Measurements from ENCODE around the gene CD8A.

Gene CD8A

GRCh38 chr2:86778957-86779356 lies 11.8 kb downstream of the CD8A start:
- DNase-seq (ENCODE audit: low read depth in 1 of 2, low spot score in 1 of 2): no peak
- no peak for TF ChIP-seq POLR2AphosphoS5 (IDR thresholded peaks at IDR 0.05; ENCODE audit: low read depth)
- TF ChIP-seq, protein P1, sequence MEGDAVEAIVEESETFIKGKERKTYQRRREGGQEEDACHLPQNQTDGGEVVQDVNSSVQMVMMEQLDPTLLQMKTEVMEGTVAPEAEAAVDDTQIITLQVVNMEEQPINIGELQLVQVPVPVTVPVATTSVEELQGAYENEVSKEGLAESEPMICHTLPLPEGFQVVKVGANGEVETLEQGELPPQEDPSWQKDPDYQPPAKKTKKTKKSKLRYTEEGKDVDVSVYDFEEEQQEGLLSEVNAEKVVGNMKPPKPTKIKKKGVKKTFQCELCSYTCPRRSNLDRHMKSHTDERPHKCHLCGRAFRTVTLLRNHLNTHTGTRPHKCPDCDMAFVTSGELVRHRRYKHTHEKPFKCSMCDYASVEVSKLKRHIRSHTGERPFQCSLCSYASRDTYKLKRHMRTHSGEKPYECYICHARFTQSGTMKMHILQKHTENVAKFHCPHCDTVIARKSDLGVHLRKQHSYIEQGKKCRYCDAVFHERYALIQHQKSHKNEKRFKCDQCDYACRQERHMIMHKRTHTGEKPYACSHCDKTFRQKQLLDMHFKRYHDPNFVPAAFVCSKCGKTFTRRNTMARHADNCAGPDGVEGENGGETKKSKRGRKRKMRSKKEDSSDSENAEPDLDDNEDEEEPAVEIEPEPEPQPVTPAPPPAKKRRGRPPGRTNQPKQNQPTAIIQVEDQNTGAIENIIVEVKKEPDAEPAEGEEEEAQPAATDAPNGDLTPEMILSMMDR (IDR thresholded peaks at IDR 0.05; ENCODE audit: insufficient read depth, low read length): no peak
- no peak for TF ChIP-seq SPI1 (IDR thresholded peaks at IDR 0.05; ENCODE audit: borderline replicate concordance, low read depth)
- TF ChIP-seq REST (IDR thresholded peaks at IDR 0.05; ENCODE audit: insufficient replicate concordance, low read depth): no peak
- no peak for TF ChIP-seq GABPA (IDR thresholded peaks at IDR 0.05; ENCODE audit: low read depth)
- Histone ChIP-seq H3K27ac (replicated peaks) (no peak overlapping the region), H3K4me3 (replicated peaks; ENCODE audit: insufficient read depth, low read length) (no peak overlapping the region), H3K27me3 (ENCODE audit: insufficient read depth, poor library complexity, severe bottlenecking) (no peaks in the 10 kb centered on the region)

DNA sequence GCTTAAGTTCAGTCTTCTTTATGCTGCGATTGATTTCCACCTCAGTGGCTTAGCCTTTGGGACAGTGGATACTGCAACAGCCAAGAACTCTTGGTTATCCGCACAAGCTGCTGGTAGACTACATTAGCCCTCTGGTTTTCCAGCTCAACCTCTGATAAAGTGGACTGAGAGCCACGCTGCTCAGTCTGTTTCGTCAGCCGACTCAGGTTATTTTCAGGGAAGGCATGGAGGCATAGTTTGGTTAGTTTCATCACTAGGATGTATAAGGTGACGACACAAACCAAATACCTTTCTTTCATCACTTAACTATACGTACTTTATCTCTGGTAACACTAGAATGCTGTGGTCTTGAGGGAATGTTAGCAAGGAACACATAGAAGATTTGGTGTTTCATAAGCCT lies 14.2 kb downstream of the CD8A start:
- no peak for DNase-seq (ENCODE audit: low read depth in 1 of 2, low spot score in 1 of 2)
- Histone ChIP-seq H3K27me3 (ENCODE audit: insufficient read depth, poor library complexity, severe bottlenecking) (no peaks in the 10 kb centered on the region), H3K27ac (replicated peaks) (no peak overlapping the region), H3K4me3 (replicated peaks; ENCODE audit: insufficient read depth, low read length) (no peak overlapping the region)
- no peak for TF ChIP-seq POLR2AphosphoS5 (IDR thresholded peaks at IDR 0.05; ENCODE audit: low read depth)
- no peak for TF ChIP-seq SPI1 (IDR thresholded peaks at IDR 0.05; ENCODE audit: borderline replicate concordance, low read depth)
- TF ChIP-seq REST (IDR thresholded peaks at IDR 0.05; ENCODE audit: insufficient replicate concordance, low read depth): no peak
- TF ChIP-seq, protein P1 (IDR thresholded peaks at IDR 0.05; ENCODE audit: insufficient read depth, low read length): no peak
- TF ChIP-seq GABPA (IDR thresholded peaks at IDR 0.05; ENCODE audit: low read depth): no peak

GRCh38 chr2:86775338-86775737 lies 15.4 kb downstream of the CD8A start:
- no peak overlapping the region for H3K27ac ChIP-seq (replicated peaks)
- H3K4me3 ChIP-seq (replicated peaks; ENCODE audit: insufficient read depth, low read length): no peak overlapping the region
- DNase-seq (ENCODE audit: low read depth in 1 of 2, low spot score in 1 of 2): no peak
- H3K27me3 ChIP-seq (ENCODE audit: insufficient read depth, poor library complexity, severe bottlenecking): no peaks in the 10 kb centered on the region
- TF ChIP-seq REST (IDR thresholded peaks at IDR 0.05; ENCODE audit: insufficient replicate concordance, low read depth): no peak
- no peak for TF ChIP-seq POLR2AphosphoS5 (IDR thresholded peaks at IDR 0.05; ENCODE audit: low read depth)
- no peak for TF ChIP-seq GABPA (IDR thresholded peaks at IDR 0.05; ENCODE audit: low read depth)
- no peak for TF ChIP-seq SPI1 (IDR thresholded peaks at IDR 0.05; ENCODE audit: borderline replicate concordance, low read depth)
- TF ChIP-seq, protein P1 (IDR thresholded peaks at IDR 0.05; ENCODE audit: insufficient read depth, low read length): no peak

Measured in HL-60 (cell line).